ENCODE measurements around the gene LPCAT4.

DNA sequence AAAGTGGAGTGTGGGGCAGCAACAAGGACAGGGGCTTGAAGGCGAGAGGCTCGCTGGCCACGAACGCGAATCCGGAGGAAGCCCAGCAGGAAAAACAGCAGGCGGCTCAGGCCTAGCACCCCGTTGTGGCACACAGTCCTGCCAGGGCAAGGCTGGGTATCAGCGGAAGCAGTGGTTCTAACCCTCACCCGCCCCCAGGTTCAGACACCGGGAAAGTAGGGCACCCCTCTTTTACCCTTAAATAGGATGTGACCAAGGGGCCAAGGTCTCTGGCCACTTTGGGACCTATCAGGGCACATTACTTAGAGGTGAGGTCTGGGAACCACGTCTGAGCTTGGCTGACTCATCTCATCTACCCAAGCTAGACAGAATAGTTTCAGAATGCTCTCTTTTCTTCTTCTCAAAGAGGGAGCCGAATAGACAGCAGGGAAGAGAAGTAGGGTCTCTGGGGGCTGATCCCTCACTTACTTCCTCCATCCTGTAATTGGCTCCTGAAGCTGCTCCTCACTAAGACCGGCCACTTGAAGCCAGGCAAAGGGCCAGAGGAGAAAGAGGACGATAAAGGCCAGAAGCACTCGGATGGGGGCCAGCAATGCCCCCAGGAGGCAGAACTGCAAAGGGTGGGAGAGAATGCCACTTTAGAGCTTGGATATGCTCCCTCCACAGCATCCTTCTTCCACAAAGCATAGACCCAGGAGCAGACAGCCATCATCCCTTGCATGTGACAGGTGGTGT, 1.7 kb downstream of the LPCAT4 start:
- TF ChIP-seq POLR2A (IDR thresholded peaks at IDR 0.05), result no peak
- TF ChIP-seq, protein P1, sequence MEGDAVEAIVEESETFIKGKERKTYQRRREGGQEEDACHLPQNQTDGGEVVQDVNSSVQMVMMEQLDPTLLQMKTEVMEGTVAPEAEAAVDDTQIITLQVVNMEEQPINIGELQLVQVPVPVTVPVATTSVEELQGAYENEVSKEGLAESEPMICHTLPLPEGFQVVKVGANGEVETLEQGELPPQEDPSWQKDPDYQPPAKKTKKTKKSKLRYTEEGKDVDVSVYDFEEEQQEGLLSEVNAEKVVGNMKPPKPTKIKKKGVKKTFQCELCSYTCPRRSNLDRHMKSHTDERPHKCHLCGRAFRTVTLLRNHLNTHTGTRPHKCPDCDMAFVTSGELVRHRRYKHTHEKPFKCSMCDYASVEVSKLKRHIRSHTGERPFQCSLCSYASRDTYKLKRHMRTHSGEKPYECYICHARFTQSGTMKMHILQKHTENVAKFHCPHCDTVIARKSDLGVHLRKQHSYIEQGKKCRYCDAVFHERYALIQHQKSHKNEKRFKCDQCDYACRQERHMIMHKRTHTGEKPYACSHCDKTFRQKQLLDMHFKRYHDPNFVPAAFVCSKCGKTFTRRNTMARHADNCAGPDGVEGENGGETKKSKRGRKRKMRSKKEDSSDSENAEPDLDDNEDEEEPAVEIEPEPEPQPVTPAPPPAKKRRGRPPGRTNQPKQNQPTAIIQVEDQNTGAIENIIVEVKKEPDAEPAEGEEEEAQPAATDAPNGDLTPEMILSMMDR (IDR thresholded peaks at IDR 0.05), result no peak

Data from Peyer's patch (tissue), 4 donors.